Measurements from ENCODE around the gene ADAM19.
A peak's percentile ranks its signal among the peaks of the same experiment; 100 is the strongest.

ADAM19 gene

GRCh38 chr5:157563929-157564716, 11.5 kb downstream of the ADAM19 start:
- TF ChIP-seq, protein P1, sequence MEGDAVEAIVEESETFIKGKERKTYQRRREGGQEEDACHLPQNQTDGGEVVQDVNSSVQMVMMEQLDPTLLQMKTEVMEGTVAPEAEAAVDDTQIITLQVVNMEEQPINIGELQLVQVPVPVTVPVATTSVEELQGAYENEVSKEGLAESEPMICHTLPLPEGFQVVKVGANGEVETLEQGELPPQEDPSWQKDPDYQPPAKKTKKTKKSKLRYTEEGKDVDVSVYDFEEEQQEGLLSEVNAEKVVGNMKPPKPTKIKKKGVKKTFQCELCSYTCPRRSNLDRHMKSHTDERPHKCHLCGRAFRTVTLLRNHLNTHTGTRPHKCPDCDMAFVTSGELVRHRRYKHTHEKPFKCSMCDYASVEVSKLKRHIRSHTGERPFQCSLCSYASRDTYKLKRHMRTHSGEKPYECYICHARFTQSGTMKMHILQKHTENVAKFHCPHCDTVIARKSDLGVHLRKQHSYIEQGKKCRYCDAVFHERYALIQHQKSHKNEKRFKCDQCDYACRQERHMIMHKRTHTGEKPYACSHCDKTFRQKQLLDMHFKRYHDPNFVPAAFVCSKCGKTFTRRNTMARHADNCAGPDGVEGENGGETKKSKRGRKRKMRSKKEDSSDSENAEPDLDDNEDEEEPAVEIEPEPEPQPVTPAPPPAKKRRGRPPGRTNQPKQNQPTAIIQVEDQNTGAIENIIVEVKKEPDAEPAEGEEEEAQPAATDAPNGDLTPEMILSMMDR (IDR thresholded peaks at IDR 0.05; ENCODE audit: low read depth, low read length, missing control alignments): peak; percentile 24

DNA sequence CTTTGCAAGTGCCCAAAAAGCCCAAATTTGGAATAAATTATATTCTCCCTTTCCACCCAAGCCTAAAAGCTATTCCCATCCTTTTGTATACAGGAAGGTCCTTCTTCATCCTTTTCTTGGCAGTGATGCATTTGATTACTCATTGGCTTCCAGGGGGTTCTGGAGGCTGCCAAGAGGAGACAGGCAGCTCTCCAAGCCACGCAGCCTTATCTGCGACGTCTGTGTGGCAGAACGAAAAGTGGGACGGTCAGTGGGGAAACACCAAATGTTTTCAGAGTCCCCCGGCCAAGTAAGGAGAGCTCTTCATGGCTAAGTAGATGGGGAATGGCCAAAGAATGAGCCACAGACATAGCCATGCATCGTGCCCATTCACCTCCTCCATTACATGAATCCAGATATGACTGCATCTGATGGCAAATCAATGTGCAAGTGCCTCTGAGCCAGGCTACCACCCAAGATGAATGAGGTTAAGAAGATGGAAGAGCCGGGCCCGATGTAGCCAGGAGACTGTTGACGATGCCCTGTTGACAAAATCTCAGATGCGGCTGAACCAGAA, 12.1 kb downstream of the ADAM19 start:
- Histone ChIP-seq H3K27me3 (replicated peaks) (no peaks in the 10 kb centered on the region), H3K36me3 (replicated peaks) (peaks cover 77% of the 10 kb centered on the region), H3K4me3 (ENCODE audit: low read depth, low read length) (no peak overlapping the region), H3K27ac (peak overlapping the region; percentile 71)
- DNase-seq: peak; percentile 84
- in situ Hi-C loops (cut with HindIII; ENCODE audit: low pct_ligation_motif_present, low sequenced_read_pairs): no loop called here
- TF ChIP-seq, protein P1 (IDR thresholded peaks at IDR 0.05; ENCODE audit: low read depth, low read length, missing control alignments): no peak

More at GRCh38 chr5:157563929-157564716, 11.5 kb downstream of the ADAM19 start:
- DNase-seq: no peak
- peaks cover 79% of the 10 kb centered on the region for H3K36me3 ChIP-seq (replicated peaks)
- in situ Hi-C loops (cut with HindIII; ENCODE audit: low pct_ligation_motif_present, low sequenced_read_pairs): no loop called here
- no peaks in the 10 kb centered on the region for H3K27me3 ChIP-seq (replicated peaks)
- no peak overlapping the region for H3K4me3 ChIP-seq (ENCODE audit: low read depth, low read length)
- H3K27ac ChIP-seq: peak overlapping the region; percentile 71

- TF ChIP-seq, protein P1 (IDR thresholded peaks at IDR 0.05; ENCODE audit: low read depth, low read length, missing control alignments): no peak
- Histone ChIP-seq H3K36me3 (replicated peaks) (peaks cover 74% of the 10 kb centered on the region), H3K27ac (peak overlapping the region; percentile 71), H3K27me3 (replicated peaks) (no peaks in the 10 kb centered on the region), H3K4me3 (ENCODE audit: low read depth, low read length) (no peak overlapping the region)
- in situ Hi-C loops (cut with HindIII; ENCODE audit: low pct_ligation_motif_present, low sequenced_read_pairs): no loop called here
- no peak for DNase-seq
Observed at GRCh38 chr5:157562111-157562581, 13.4 kb downstream of the ADAM19 start.

- TF ChIP-seq, protein P1 (IDR thresholded peaks at IDR 0.05; ENCODE audit: low read depth, low read length, missing control alignments): no peak
- Histone ChIP-seq H3K36me3 (replicated peaks) (peaks cover 78% of the 10 kb centered on the region), H3K4me3 (ENCODE audit: low read depth, low read length) (no peak overlapping the region), H3K27ac (peak overlapping the region; percentile 71), H3K27me3 (replicated peaks) (no peaks in the 10 kb centered on the region)
- DNase-seq: no peak
- in situ Hi-C loops (cut with HindIII; ENCODE audit: low pct_ligation_motif_present, low sequenced_read_pairs): no loop called here
Observed at GRCh38 chr5:157561110-157561509, 14.5 kb downstream of the ADAM19 start.

GRCh38 chr5:157559301-157559700, 16.3 kb downstream of the ADAM19 start:
- H3K36me3 ChIP-seq (replicated peaks): peaks cover 75% of the 10 kb centered on the region
- DNase-seq: no peak
- TF ChIP-seq, protein P1 (IDR thresholded peaks at IDR 0.05; ENCODE audit: low read depth, low read length, missing control alignments): no peak
- no peaks in the 10 kb centered on the region for H3K27me3 ChIP-seq (replicated peaks)
- in situ Hi-C loops (cut with HindIII; ENCODE audit: low pct_ligation_motif_present, low sequenced_read_pairs): no loop called here
- H3K4me3 ChIP-seq (ENCODE audit: low read depth, low read length): no peak overlapping the region
- peak overlapping the region; percentile 85 for H3K27ac ChIP-seq

Data from brain microvascular endothelial cell (primary cell).